IPS-20b (cell line): Measurements from ENCODE around the gene MINDY4.

Experiments
- H3K27ac ChIP-seq: one replicate; pipeline ENCODE4 v1.5.1; 2013; ENCODE audit warnings: low read length
- H3K27me3 ChIP-seq: 2 replicates; pipeline ENCODE4 v1.6.1; 2013; ENCODE audit warnings: mild to moderate bottlenecking, low read length, inconsistent platforms; ENCODE audit not compliant: insufficient read depth
- H3K36me3 ChIP-seq: 2 replicates; pipeline ENCODE4 v1.6.1; 2013; ENCODE audit warnings: low read depth, mild to moderate bottlenecking, inconsistent platforms, low read length, moderate library complexity; ENCODE audit not compliant: insufficient read depth
- H3K4me1 ChIP-seq: 2 replicates; pipeline ENCODE4 v1.6.1; 2013; ENCODE audit warnings: mild to moderate bottlenecking, control low read depth, inconsistent platforms, low read length, moderate library complexity; ENCODE audit not compliant: insufficient read depth
- H3K4me3 ChIP-seq: 2 replicates; pipeline ENCODE4 v1.5.1; 2013; ENCODE audit warnings: mild to moderate bottlenecking, low read length, inconsistent platforms
- H3K9ac ChIP-seq: 2 replicates; pipeline ENCODE4 v1.6.1; 2013; ENCODE audit warnings: low read depth, mild to moderate bottlenecking, inconsistent platforms, low read length, moderate library complexity
- H3K9me3 ChIP-seq: 2 replicates; pipeline ENCODE4 v1.6.1; 2013; ENCODE audit warnings: mild to moderate bottlenecking, low read depth, low read length, inconsistent platforms; ENCODE audit not compliant: insufficient read depth

MINDY4 gene

DNA sequence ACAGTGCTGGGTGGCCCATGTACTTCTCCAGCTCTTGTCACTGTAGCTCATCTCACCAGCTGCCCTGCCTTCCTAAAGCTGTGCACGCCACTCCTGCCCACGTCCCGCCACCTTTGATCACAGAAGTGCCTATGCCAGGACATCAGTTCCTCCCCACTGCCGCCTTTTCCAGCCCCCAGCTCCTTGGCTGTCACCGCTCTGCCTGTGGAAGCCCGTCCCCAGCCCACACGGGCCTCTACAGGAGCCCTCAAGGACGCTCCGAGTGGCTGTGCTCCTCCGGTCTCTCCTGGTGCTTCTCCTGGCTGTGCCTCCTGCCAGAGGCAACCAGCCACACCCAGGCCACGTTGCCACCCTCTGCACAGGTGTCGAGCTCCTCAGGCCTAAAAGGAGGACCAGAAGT, 38.6 kb upstream of the MINDY4 start:
- H3K4me3 ChIP-seq: no peak overlapping the region
- H3K27ac ChIP-seq: no peak overlapping the region
- no peaks in the 10 kb centered on the region for H3K27me3 ChIP-seq
- no peaks in the 10 kb centered on the region for H3K9me3 ChIP-seq
- H3K36me3 ChIP-seq: no peaks in the 10 kb centered on the region
- no peak overlapping the region for H3K9ac ChIP-seq
- no peaks in the 10 kb centered on the region for H3K4me1 ChIP-seq

DNA sequence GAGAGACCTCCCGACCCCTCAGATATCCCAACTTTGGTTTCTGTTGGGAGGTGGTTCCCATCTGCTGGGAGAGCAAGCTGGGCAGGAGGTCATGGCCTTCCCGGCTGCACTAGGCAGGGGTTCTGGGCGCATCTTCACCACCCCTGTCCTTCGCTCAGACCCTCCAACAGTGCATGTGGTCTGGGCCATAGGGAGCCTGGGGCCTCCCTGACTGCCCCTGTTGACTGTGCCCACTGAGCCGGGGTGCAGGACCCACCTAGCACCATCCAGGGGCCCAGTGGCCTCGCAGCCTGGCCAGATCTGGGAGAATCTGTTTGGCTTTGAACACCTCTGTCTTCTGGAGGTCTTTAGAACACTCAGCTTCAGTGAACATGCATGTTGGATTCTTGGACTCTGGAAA, 38.0 kb upstream of the MINDY4 start:
- Histone ChIP-seq H3K4me1 (no peaks in the 10 kb centered on the region), H3K36me3 (no peaks in the 10 kb centered on the region), H3K9ac (no peak overlapping the region), H3K9me3 (no peaks in the 10 kb centered on the region), H3K4me3 (no peak overlapping the region), H3K27ac (no peak overlapping the region), H3K27me3 (no peaks in the 10 kb centered on the region; the same call in 1 of the 2 replicates)

DNA sequence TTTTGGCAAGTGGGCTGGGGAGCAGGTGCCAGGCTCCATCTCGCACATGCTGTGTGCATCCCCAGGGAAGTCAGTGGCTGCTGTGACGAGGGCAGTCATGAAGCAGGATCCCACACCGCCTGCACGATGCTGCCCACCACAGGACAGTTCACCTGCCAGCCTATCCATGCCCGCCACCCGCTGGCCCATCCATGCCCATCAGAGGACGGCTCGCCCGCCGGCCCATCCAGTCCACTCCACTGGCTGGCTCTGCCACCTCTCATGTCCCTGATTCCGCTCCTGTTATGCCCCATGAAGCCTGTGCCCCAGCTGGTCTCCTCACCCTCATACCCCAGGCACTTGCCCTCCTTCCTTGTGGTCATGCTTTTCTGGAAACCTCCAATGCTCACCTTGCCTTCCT, 37.5 kb upstream of the MINDY4 start:
- no peaks in the 10 kb centered on the region; the same call in 1 of the 2 replicates for H3K27me3 ChIP-seq
- no peaks in the 10 kb centered on the region for H3K36me3 ChIP-seq
- H3K4me3 ChIP-seq: no peak overlapping the region
- H3K4me1 ChIP-seq: no peaks in the 10 kb centered on the region
- H3K27ac ChIP-seq: no peak overlapping the region
- no peak overlapping the region for H3K9ac ChIP-seq
- no peaks in the 10 kb centered on the region for H3K9me3 ChIP-seq

DNA sequence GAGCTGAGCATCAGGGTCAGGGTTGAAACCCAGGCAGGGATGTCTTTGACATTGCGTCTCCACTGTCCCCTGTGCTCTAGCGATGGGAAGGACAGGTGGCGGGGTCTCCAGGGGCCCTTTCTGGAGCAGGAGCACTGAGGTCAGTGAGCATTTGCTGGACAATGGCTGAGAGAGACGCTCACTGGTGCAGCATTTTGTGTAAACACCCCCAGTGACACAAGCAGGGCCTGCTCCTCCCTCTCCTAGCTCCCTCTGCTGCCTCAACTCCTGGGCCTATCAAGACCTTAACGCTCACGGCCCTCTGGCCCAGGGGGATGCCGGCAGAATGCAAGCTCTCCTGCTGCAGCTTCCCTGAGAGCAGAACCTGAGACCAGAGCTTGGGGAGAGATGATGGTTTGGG, 36.7 kb upstream of the MINDY4 start:
- Histone ChIP-seq H3K27ac (no peak overlapping the region), H3K27me3 (no peaks in the 10 kb centered on the region; the same call in 1 of the 2 replicates), H3K9ac (no peak overlapping the region)

DNA sequence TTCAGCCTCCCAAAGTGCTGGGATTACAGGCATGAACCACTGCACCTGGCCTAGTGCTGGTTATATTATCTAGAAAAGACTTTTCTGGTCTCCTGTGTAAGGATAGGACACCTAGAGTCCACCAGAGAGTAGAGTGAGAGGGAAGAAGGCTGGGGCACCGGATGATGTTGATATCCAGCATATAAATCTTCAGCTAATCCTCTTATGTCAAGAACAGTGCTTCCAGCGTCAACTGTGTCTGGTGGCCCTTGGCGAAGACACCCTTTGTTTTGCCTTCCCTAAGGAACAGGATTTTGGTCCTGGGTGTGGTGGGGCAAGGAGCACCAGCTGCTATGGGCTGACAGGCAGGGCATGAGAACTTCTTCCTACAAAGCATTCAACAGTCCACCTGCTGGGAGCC, 35.6 kb upstream of the MINDY4 start:
- H3K27me3 ChIP-seq: no peaks in the 10 kb centered on the region; the same call in 1 of the 2 replicates

More for the DNA sequence above, 36.7 kb upstream of the MINDY4 start:
- Histone ChIP-seq H3K4me1 (no peaks in the 10 kb centered on the region), H3K9me3 (no peaks in the 10 kb centered on the region), H3K4me3 (no peak overlapping the region), H3K36me3 (no peaks in the 10 kb centered on the region)

DNA sequence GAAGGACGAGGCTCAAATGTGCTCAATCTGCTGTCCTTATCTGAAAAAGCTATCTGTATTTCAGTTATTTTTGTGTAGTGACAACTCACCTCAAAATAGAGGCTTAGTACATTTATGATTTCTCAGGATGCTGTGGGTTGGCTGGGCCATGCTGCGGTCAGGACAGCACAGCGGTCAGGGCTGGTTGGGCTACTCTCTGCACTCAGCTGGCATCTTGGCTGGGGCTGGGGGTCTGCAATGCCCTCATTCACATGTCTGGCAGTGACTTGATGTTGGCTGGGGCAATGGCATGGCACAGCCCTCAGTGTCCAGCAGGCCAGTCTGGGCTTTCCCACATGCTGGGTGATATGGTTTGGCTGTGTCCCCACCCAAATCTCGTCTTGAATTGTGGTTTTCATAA, 34.9 kb upstream of the MINDY4 start:
- Histone ChIP-seq H3K9ac (no peak overlapping the region), H3K9me3 (no peaks in the 10 kb centered on the region), H3K27ac (no peak overlapping the region)

More for the DNA sequence above, 35.6 kb upstream of the MINDY4 start:
- Histone ChIP-seq H3K4me1 (no peaks in the 10 kb centered on the region), H3K27ac (no peak overlapping the region), H3K36me3 (no peaks in the 10 kb centered on the region), H3K4me3 (no peak overlapping the region), H3K9me3 (no peaks in the 10 kb centered on the region), H3K9ac (no peak overlapping the region)

DNA sequence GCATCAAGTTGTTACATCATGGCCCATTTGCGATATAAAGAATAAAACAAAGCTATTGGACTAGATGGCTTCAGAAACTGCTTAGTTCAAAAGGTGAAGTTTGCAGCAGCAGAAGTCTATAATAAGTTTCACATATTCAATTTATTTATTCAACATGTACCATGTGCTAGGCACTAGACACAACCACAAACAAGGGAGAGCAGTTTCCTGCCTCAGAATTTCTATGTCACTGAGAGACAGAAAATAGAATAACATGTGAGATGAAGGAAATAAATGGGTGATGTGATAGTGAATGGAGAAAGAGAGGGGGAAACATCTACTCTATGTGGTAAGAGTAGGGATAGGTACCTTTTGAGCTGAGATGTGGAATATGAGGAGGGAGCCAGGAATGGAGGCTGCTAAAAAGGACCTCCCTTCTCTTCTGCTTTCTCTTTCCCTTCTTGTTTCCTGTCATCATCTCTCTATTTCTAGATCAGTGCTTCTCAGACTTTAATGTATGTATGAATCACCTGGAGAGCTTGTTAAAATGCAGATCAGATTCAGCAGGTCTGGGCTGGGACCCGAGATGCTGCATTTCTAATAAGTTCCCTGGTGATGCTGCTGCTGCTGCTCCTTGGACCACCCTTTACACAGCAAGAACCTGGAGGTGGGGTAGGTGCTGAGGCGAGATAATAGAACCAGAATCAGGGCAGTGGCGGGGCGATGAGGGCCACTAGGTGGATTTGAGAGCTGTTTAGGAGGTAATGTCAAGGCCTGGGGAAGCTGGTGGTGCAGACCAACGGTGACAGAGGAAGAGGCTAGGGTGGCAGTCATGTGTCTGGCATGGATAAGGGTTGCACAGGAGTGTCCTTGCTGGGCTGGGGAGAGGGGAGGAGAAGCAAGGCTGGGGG, 32.9 kb upstream of the MINDY4 start:
- Histone ChIP-seq H3K27ac (no peak overlapping the region), H3K27me3 (no peaks in the 10 kb centered on the region; the same call in 1 of the 2 replicates), H3K9me3 (no peaks in the 10 kb centered on the region), H3K36me3 (no peaks in the 10 kb centered on the region), H3K4me3 (no peak overlapping the region), H3K4me1 (no peaks in the 10 kb centered on the region), H3K9ac (no peak overlapping the region)

More for the DNA sequence above, 34.9 kb upstream of the MINDY4 start:
- Histone ChIP-seq H3K27me3 (no peaks in the 10 kb centered on the region; the same call in 1 of the 2 replicates), H3K36me3 (no peaks in the 10 kb centered on the region), H3K4me1 (no peaks in the 10 kb centered on the region), H3K4me3 (no peak overlapping the region)

DNA sequence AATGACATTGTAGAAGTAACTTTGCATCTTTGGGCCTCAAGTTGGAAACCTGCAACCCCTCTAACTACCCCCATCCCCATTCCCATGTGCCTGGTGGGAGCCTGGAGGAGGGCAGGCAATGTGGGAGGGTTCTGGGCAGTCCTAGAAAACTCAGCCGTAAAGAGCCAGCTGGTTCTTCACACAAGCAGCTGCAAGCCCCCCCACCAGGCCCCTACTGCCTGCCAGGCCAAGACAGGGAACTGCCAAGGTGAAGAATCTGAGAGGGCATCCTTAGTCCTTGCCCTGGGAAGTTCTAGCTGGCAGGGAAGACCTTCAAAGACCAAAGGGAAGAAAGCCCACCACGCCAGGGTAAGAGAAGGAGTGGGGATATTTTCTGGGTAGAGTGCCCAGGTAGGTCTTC, 31.5 kb upstream of the MINDY4 start:
- Histone ChIP-seq H3K4me3 (no peak overlapping the region), H3K4me1 (no peaks in the 10 kb centered on the region), H3K27me3 (no peaks in the 10 kb centered on the region; the same call in 1 of the 2 replicates), H3K36me3 (no peaks in the 10 kb centered on the region), H3K9ac (no peak overlapping the region), H3K9me3 (no peaks in the 10 kb centered on the region), H3K27ac (no peak overlapping the region)

DNA sequence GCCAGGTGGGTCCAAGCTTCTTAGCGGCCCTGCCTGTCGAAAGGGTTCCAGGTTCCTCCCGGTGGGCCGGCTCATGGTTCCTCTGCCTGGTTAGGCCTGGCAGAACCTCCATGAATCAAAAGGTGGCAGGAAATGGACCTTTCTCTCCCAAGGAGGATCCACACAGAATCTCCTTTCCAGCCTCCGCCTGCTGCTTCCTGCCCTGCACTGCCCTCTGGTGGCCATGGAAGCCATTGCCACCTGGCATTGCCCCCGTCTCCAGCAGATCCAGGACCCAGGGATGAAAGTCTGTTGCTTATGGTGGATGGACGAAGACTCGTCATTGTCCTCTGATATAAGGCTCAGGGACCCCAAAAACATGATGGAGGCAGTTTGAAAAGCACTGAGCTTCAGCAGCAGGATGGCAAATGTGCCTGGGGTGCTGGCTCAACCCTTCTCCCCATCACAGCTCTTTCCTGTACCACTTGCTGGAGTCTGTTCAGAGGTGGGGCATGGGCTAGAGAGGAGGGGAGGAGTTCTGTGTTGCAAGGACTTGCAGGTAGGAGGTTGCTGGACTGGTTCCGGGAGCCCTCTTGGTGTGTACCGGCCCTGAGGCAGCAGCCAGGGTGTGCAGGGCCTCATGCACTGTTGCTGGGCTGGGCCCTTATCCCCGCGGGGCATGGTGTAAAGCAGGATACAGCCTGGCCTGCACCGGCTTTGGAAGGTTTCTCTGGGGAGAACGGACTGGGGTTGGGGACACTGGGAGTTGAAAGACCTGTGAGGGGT, 30.6 kb upstream of the MINDY4 start:
- Histone ChIP-seq H3K36me3 (no peaks in the 10 kb centered on the region), H3K27ac (no peak overlapping the region), H3K9me3 (no peaks in the 10 kb centered on the region), H3K4me1 (no peaks in the 10 kb centered on the region), H3K4me3 (no peak overlapping the region), H3K9ac (no peak overlapping the region), H3K27me3 (no peaks in the 10 kb centered on the region; the same call in 1 of the 2 replicates)

DNA sequence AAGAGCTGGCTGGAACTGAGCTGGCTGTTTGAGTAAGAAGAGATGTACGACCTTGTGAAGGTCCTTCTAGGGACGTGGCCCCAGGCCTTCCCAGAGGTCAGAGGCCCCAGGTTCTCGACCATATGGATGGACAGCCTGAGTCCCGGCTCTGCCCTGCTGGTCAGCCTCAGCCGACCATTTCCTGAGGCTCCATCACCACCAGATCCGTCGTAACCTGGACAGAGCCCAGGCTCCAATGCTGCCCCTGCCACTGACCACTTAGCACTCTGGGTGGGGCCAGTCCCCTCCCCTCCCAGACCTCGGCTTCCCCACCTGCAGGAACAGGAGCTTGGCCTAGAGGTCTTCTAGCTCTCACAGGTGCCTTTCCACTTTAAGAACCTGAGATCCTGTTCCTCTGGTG, 29.9 kb upstream of the MINDY4 start:
- Histone ChIP-seq H3K36me3 (no peaks in the 10 kb centered on the region), H3K4me3 (no peak overlapping the region), H3K27me3 (no peaks in the 10 kb centered on the region; the same call in 1 of the 2 replicates), H3K27ac (no peak overlapping the region), H3K9me3 (no peaks in the 10 kb centered on the region), H3K9ac (no peak overlapping the region), H3K4me1 (no peaks in the 10 kb centered on the region)

DNA sequence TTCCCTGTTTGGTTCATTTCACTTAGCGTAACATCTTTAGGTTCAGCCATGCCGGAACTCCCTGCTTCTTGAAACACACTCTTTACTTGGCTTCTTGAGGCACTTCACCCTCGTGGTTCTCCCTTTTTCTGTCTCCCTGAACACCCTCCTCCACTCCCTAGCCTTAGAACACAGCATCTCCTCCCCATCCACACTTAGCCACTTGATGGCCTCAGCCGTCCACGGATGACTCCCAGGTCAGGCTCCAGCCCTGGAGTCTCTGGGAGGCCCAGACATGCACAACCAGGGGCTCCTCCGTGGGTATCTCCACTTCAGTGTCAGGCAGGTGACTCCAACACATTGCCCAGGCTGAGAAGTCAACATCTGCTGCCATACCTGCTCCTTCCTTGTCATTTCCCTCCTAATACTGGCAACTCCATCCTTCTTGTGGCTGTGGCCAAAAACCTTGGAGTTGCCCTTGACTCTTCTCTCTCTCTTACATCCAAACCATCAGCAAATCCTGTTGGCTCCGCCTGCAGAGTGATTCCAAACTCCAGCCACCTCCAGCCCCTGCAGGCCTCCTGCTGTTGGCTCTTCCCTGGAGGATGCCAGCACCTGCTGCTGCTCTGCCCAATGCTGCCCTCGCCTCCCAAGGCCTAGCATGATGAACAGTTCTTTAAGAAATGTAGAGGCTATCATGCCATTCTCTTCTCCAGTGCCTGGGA, 27.7 kb upstream of the MINDY4 start:
- no peak overlapping the region for H3K4me3 ChIP-seq
- H3K27me3 ChIP-seq: no peaks in the 10 kb centered on the region
- H3K36me3 ChIP-seq: no peaks in the 10 kb centered on the region
- no peaks in the 10 kb centered on the region for H3K4me1 ChIP-seq
- no peaks in the 10 kb centered on the region for H3K9me3 ChIP-seq
- no peak overlapping the region for H3K9ac ChIP-seq
- no peak overlapping the region for H3K27ac ChIP-seq
